Measurements from ENCODE around the gene TMEM204.

Gene TMEM204

DNA sequence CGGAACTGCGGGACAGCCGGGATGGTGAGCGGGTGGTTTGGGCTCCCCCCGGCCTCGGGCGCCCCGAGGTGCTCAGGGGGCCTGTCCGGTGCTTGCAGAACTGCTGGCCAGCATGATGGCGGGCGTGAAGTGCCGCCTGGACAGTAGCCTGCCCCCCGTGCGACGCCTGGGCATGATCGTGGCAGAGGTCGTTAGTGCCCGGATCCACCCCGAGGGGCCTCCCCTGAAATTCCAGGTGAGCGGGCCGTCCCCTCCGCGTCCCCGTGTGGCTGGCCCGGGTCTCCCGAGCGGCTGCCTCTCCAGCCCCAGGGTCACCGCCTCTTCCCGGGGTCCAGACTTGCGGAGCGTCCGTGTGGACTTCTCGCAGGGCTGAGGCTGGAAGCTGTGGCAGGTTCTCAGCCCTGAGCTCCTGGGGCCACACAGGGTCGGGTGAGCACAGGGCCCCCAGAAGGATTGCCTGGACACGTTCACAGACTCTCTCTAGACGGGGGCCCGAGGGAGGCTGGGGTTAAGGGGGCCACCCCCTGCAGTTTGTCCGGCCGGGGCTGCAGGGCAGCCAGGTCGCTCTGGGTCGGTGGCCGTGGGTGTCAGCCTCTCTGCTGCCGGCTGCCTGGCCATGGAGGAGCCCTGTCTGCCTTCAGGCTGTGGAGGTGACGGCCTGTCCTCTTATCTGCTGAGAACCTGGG, 32.9 kb upstream of the TMEM204 start:
- DNase-seq, result no peak

DNA sequence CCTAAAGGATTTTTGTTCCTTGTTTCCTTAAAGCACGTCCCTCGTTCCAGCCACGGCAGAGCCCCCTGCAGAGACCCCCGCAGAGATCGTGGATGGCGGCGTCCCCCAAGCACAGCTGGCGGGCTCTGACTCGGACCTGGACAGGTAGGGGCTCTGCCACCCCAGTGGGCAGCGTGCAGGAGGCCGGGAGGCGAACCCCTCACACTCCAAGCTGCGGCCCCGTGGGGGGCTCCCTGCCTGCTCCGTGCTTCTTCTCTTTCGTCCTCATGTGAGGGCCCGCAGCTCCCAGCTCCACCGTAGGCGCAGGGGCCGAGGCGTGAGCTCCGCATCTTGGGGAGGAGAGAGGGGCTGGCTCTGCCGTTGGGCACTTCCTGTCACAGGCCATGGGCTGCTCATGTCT, 31.8 kb upstream of the TMEM204 start:
- DNase-seq, result no peak

DNA sequence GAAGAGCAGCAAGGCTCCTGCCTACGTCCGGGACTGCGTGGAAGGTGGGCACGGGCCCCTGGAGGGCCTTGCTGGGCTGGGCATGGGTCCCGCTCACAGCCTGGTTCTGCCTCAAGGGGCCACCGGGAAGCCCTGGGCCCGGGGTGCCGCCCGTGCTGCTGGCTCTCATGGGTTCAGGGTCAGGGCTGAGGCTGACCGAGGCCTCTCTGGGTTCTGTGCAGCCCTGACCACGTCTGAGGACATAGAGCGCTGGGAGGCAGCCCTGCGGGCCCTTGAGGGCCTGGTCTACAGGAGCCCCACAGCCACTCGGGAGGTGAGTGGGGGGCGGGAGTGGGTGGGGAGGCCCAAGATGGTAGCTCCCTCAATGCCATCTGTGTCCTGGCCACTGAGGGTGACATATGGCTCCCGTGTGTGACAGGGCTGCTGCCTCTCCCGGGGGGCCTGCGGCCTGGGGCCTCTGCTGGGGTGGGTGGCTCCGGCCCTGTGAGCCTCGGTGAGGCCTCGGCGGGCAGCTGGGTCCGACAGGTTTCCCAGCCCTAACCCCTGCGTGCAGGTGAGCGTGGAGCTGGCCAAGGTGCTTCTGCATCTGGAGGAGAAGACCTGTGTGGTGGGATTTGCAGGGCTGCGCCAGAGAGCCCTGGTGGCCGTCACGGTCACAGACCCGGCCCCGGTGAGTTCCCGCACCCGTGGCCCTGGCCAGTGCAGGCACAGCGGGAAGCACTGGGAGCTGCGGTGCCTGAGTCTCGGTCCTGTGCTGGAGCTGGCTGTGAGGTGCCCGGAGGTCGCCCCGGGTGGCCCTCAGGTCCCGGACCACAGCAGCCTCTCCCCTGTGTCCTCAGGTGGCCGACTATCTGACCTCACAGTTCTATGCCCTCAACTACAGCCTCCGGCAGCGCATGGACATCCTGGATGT, 31.1 kb upstream of the TMEM204 start:
- DNase-seq, result no peak

DNA sequence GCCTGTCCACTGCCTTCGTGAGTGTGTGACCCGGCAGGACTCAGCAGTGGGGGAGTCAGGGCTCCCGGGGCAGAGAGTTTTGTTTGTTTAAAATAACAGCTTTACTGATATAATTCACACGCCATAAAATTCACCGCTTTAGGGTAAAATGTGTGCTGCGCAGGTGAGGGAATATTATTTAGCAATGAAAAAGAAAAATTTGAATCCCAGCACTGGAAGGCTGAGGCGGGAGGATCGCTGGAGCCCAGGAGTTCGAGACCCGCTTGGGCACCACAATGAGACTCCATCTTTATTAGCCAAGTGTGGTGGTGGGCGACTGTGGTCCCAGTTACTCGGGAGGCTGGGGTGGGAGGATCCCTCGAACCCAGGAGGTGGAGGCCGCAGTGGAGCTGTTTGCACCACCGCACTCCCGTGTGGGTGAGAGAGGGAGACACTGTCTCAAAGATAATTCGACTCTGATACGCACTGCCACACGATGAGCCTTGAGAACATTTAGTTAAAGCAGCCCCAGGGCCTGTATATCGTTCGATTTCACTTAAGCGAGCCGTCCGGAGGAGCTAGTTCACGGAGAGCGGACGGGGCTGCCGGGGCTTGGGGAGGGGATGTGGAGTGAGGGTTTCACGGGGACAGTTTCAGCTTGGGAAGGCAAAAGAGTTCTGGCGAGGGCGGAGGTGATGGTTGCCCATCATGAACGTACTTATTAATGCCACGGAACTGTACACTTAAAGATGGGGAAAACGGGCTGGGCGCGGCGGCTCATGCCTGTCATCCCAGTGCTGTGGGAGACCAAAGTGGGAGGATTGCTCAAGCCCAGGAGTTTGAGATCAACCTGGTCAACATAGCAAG, 30.1 kb upstream of the TMEM204 start:
- no peak for DNase-seq

DNA sequence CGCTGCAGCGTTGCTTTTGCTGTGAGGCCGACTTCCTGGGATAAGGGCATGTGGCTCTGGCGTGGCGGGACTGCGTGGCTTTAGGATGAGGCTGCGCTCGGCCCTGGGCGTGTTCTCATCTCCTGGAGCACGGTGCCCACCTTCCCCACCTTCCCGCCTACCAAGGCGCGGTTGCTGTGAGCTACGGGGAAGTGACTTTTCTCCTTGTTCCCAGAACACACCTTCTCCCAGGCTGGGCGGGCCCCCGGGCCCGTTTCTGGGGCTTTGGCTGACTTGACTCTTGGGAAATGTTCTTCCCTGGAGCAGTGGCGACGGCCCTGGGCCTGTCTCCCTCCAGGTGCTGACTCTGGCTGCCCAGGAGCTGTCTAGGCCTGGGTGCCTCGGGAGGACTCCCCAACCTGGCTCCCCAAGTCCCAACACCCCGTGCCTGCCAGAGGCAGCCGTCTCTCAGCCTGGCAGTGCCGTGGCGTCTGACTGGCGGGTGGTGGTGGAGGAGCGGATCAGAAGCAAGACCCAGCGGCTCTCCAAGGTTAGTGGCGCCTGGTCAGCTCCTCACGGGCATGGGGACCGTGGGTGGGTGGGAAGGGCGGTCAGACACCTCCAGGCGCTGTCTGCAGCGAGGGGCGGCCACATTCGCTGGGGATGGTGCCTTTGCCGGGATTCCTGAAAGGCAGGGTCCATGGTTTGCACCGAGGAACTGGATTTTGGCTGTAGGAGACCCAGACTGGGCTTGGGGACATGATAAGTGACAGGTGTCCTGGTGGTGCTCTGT, 28.2 kb upstream of the TMEM204 start:
- DNase-seq, result no peak

DNA sequence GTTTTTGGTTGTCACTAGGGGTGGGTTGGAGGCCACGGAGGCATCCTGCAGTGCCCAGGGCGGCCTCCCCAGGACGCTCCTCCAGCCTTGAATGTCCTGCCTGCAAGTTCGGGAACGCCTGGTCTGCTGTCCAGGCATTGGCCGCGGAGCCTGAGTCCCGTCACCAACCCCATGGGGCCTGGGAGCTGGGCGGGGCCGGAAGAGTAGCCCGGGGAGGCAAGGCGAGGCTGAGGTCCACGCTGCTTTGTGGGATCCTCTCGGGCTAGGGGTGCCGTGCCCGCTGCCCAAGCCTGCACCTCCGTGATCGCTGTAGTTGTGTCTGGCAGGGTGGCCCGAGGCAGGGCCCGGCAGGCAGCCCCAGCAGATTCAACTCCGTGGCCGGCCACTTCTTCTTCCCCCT, 27.6 kb upstream of the TMEM204 start:
- DNase-seq, result no peak

DNA sequence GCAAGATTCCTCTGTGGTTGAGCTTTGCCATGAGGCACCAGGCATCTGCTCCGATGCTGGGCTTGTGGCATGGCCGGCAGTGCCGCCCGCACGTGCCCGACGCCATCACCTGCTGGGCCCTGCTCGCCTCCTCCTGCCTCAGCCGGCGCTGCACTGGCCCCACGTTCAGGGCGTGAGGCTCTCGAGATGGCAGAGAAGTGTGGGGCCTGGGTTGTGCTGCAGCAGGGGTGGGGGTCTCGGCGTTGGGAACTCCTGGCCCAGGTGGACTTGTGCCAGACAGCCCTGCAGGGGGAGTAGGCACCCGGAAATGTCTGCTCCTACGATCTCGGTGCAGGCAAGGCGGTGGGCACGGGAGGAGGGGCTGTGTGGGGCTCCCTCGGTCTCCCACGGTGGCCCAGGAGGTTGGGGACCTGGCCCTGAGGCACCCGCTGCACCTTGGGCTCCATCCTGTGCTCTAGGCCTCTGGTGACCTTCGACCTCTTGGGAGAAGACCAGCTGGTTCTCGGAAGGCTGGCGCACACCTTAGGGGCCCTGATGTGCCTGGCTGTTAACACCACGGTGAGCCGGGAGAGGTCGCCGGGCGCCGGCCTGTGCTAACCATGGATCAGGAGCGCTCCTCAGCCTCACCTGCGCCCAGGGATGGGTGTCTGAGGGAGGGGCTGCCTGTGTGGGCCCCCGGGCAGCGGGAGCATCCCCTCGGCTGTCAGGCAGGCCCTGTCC, 26.8 kb upstream of the TMEM204 start:
- no peak for DNase-seq

DNA sequence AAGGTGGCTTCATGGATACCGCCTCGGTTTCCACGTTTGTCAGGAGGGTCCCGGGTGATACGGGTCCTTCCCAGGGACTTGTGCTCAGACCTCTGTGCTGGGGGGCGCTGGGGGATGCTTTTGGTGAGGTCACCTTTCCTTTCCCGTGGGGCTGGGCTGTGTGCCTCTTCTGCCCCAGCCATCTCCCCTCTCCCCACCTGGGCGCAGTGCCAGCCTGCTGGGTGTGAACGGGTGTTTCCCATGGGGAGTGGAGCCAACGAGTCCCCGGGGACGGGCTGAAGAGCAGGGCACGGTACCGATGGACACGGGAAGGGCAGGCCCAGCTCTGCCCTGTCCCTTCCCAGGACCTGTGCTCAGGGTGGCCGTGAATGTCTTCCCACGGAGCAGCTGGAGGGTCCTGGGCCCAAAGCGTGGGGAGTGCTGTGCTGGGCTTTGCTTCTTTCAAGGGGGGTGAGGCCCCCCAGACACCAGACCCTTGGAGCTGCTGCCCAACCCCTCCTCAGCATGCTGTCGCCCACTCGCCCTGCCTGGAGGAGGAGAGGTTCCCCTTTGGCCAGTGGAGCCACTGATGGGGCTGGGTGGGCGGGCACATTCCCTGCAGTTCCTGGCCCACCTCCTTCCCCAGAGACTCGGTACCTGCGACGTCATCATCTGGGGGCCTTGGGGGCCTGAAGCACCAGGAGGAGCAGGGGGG, 24.8 kb upstream of the TMEM204 start:
- DNase-seq, result no peak

DNA sequence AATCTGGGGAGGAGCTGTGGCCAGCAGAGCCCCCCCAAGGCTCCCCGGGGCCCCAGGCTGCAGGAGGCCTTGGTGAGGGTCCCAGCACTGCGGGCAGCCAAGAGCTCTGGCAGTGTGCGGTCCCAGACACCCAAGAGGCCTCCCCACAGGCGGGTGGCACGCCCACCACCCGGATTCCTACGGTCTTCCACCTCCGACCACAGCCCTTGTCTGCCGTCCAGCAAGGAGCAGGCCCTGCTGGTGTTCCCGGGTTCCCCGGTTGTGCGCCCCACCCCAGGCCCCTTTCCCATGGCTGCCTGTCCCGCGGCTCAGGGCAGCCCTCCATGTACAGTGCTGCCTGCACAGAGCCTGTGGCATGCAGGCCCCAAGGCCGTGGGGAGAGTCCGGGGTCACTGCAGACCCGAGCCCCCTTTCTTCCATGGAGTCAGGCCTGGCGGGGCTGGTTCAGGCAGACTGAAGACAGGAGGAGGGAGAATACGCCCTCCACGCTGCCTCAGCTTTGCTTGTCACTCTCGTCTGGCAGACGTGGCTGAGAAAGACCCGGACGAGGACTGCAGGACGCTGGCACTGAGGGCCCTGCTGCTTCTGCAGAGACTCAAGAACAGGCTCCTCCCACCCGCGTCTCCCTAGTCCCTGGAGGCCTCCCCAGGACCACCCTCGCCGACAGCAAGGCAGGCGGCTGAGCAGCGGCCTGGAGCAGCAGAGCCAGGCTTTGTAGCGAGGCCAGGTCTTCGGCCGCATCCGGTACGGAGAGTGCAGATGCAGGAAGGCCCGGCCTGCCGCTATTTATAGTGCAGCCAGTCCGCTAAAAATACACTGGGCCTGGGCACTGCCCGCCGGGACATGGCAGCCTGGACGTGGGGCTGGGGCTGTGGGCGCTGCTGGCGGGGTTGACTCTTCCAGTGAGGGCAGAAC, 23.9 kb upstream of the TMEM204 start:
- DNase-seq, result no peak

DNA sequence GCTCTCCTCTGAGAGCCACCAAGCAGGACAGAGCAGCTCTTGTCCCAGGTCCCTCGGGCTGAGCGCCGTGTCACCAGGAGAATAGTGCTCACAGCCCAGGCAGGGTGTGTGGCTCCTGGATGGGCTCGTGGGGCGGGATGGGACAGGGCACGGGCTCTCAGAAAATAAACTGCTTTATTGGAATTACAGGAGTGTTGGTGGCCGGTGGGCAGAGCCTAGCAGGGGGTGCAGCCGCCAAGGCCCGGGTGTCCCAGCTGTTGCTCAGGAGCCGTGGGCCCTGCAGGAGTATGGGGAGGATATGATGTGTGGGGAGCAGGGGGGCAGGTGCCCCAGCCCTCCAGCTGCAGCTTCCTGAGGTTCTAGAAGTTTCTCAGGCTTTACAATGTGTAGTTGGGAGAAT, 23.2 kb upstream of the TMEM204 start:
- DNase-seq, result no peak

DNA sequence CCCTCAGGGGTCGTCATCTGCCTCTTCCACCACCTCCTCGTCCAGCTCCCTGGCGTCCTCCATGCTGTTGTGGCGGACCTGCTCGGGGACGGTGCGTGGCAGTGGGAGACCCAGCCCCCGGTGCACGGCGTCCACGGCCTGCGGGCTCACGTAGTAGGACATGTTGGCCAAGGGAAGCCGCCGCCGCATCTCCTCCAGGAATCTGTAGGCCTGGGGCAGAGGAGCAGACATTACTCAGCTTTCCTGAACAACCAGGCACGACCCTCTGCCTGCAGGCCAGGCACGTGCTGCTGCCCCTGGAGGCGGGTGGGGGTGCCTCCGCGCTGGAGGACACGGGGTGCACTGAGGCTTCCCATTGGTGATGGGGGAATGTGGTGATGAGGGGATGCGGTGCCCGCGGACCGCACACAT, 22.5 kb upstream of the TMEM204 start:
- no peak for DNase-seq

DNA sequence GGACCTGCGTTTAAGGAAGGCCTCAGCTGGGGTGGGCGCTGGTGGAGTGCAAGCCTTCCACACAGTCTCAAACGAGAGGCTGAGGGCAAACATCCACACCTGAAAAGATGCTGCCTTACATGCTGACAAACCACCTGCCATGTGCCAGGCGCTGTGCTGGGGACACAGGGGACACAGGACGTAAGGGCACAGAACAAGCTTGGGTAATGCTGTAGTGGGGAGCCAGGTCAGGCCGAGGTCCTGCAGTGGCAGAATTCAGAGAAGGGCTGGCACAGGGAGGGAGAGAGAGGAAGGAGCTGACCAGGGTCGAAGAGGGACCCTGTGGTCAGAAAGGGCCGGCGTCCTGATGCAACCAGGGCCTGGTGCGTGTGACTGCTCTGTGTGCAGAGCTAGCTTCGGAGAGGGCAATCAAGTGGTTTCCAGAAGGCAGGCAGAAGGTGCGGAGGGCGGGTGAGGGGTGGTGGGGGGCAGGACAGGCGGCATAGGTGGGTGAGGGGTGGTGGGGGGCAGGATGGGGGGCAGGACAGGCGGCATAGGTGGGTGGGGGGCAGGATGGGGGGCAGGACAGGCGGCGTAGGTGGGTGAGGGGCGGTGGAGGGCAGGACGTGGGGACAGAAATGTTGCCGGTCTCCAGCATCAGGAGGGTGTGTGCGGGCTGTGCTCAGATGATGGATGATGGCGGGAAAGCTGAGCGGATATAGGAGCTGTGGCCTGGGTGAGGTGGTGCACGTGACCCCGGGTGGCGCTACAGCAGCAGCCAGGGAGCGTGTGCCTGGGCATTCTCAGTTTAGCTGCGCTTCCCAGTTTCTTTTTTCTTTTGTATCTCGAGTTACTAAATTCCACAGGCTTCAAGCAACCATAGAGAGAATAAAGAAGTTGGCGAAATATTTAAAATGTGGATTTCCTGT, 21.6 kb upstream of the TMEM204 start:
- DNase-seq, result no peak

DNA sequence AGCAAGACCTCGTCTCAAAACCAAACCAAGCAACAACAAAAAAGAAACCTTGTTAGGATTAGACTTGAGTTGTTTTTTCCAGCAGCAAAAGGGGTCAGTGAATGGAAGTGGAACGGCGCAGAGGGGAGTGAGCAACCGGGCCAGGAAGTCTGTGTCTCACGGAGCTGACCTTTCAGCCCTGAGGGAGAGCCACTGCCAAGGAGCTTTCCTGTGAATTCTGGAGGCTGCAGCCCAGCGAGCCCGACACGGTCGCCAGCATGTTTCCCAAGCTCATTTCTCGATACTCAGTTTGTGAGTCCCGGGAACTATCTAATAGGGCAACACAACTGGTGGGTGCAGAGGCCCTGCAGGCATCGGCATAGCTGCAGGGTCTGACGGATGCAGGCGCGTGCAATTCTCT, 20.7 kb upstream of the TMEM204 start:
- no peak for DNase-seq

DNA sequence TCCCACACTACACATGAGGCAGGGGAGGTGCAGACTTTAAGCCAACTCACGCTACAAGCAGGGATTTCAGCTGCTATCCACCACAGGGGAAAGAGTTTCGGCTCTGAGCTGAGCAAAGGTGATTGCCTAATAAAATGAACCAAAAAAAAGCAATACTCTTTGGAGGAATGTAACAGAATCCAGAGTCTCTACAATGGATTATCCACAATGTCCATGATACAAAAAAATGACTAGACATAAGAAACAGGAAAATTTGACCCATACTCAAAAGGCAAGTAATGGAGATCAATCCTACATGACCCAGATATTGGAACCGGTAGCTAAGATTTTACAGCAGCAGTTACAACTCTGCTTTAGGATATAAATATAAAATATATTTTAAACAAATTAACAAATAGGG, 19.0 kb upstream of the TMEM204 start:
- no peak for DNase-seq

DNA sequence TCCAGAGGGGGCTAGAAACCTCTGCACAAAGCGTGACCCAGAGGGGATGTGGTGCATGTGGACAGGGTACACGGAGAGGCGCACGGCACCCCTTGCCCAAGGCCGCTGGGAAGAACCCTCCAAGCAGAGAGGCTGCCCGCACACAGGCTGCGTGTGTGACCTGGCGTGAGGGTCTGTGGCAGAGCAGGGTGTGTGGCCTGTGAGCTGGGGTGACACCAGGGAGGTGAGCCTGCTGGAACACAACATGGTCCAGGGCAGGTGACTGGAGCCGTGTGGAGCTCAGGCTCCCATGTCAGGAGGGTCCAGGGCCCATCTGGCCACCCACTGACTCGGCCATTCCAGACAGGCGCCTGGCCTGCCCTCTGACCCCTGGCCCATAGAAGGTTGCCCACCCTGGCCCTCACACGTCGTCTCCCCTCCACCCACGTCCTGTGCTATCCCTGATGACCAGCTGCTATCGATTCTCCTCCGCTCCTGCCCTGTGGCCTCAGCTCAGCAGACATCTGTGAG, 14.8 kb upstream of the TMEM204 start:
- DNase-seq, result no peak

DNA sequence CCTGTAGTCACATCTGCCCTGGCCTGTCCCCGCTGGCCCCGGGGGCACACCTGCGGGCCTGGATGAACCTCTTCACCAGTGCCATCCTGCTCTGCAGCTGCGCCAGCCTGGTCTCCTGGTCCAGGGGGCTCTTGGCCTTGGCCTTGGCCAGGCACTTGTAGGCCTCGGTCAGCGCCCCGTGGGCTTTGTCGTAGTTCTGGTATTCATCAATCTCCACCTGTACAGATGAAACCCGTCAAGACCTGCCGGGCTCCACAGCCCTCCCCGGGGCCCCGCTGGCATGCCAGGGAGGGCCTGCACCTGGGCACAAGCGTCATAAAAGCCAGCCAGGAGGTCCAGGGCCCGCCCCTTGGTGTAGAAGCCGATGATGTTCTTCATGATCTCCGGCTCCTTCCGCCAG, 13.6 kb upstream of the TMEM204 start:
- DNase-seq, result no peak

DNA sequence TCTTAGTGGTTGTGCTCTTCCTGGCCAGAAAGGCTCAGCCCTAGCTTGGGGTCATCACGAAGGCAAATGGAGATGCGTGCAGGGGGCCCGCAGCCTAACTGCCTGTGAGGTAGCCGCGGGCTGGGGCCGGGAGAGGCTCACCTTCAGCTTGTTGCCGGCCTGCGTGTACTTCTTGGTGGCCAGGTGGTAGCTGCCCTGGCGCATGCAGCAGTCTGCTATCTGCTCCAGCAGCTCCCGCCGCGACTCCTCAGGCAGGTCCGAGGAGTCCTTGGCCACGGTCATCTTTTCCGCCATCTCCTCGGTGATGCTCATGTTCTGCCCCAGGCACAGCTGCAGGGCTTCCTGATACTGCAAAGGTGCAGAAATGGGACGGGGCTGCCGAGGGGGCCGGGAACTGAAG, 13.0 kb upstream of the TMEM204 start:
- no peak for DNase-seq

DNA sequence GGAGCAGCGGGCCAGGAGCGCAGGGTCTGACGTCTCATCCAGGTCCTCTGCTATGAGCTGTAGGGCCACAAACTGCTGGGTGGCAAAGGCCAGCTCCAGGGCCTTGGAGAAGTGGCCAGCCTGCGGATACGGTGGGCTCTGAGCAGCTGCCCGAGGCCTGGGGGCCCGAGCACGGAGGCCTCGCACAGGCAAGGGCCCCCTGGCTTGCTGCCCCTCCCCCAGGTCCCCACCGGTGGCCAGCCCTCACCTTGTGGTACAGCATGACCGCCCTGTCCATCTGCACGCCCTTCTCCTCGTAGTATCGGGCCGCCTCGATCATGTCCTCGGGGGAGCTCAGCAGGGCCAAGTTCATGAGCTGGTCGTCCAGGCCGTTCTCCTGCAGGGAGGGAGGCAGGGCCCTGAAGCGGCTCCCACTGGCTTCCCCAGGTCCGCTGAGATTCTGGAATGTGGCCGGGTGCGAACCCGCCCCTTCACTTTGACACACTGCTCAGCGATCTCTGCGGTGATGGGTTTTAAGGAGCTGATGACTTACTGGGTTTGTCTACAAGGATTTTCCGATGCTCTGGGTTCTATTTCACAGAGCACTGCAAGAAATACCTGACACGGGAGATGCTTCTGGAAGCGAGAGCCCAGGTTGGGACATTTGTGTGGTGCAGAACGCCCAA, 9.8 kb upstream of the TMEM204 start:
- no peak for DNase-seq

Measured in DMS79 treated with DMSO at 0.1 percent for 48 hours (cell line).